Astrocyte (in vitro differentiated cells and primary cell): ENCODE measurements around the gene RIN1. TPM values are rescaled to one million over a fixed set of nuclear protein-coding genes. Genes with fewer than 3 reads are reported as not detected.

Source experiments
- DNase-seq: peaks from one replicate; pipeline ENCODE4 v3.0.0-alpha.2; 2010; ENCODE audit warnings: low read depth
- FAIRE-seq: peaks from 2 replicates; lab custom pipeline; 2011; peaks lifted over from hg19 to GRCh38; lab: Jason Lieb, UNC
- H2AFZ ChIP-seq: 2 replicates; pipeline ENCODE4 v1.6.0; 2012; ENCODE audit warnings: low read depth, low read length, inconsistent platforms
- H3K27ac ChIP-seq: 2 replicates; pipeline ENCODE4 v1.5.1; 2011; ENCODE audit warnings: low read depth, low read length, inconsistent platforms
- H3K27me3 ChIP-seq: 2 replicates; pipeline ENCODE4 v1.6.0; 2011; ENCODE audit warnings: low read length, inconsistent platforms; ENCODE audit not compliant: insufficient read depth
- H3K36me3 ChIP-seq: 2 replicates; pipeline ENCODE4 v1.5.1; 2011; ENCODE audit warnings: low read length, inconsistent platforms; ENCODE audit not compliant: insufficient read depth
- H3K4me1 ChIP-seq: 2 replicates; pipeline ENCODE4 v1.5.1; 2011; ENCODE audit warnings: low read length, inconsistent platforms; ENCODE audit not compliant: insufficient read depth
- H3K4me2 ChIP-seq: 2 replicates; pipeline ENCODE4 v1.6.0; 2012; ENCODE audit warnings: low read length, inconsistent platforms
- H3K4me3 ChIP-seq: 2 replicates; pipeline ENCODE4 v1.5.1; 2011; ENCODE audit warnings: low read depth, mild to moderate bottlenecking, low read length, inconsistent platforms; ENCODE audit not compliant: insufficient read depth
- H3K79me2 ChIP-seq: 2 replicates; pipeline ENCODE4 v1.6.0; 2012; ENCODE audit warnings: mild to moderate bottlenecking, low read length, inconsistent platforms; ENCODE audit not compliant: insufficient read depth
- H3K9ac ChIP-seq: 2 replicates; pipeline ENCODE4 v1.6.0; 2012; ENCODE audit warnings: mild to moderate bottlenecking, low read length, inconsistent platforms
- H3K9me3 ChIP-seq: 2 replicates; pipeline ENCODE4 v1.5.1; 2012; ENCODE audit warnings: low read depth, mild to moderate bottlenecking, low read length, inconsistent platforms; ENCODE audit not compliant: insufficient read depth
- H4K20me1 ChIP-seq: 2 replicates; pipeline ENCODE4 v1.6.0; 2012; ENCODE audit warnings: low read length, inconsistent platforms; ENCODE audit not compliant: insufficient read depth
- H3K27ac Mint-ChIP-seq: one replicate; pipeline ENCODE4 v1.8.0; 2021; ENCODE audit warnings: mild to moderate bottlenecking, mixed read lengths; ENCODE audit not compliant: unreplicated experiment
- H3K27me3 Mint-ChIP-seq: one replicate; pipeline ENCODE4 v1.8.0; 2021; ENCODE audit warnings: low read depth, mixed read lengths; ENCODE audit not compliant: unreplicated experiment
- H3K36me3 Mint-ChIP-seq: one replicate; pipeline ENCODE4 v1.8.0; 2021; ENCODE audit warnings: low read depth, mixed read lengths; ENCODE audit not compliant: unreplicated experiment
- H3K4me1 Mint-ChIP-seq: one replicate; pipeline ENCODE4 v1.8.0; 2021; ENCODE audit warnings: low read depth, mixed read lengths; ENCODE audit not compliant: unreplicated experiment
- H3K4me3 Mint-ChIP-seq: one replicate; pipeline ENCODE4 v1.8.0; 2021; ENCODE audit warnings: mild to moderate bottlenecking, moderate library complexity, mixed read lengths; ENCODE audit not compliant: unreplicated experiment
- H3K9me3 Mint-ChIP-seq: one replicate; pipeline ENCODE4 v1.8.0; 2021; ENCODE audit warnings: mild to moderate bottlenecking, mixed read lengths; ENCODE audit not compliant: unreplicated experiment
- EZH2 ChIP-seq: IDR thresholded peaks from 2 replicates; pipeline ENCODE4 v1.6.1; 2012; ENCODE audit warnings: mild to moderate bottlenecking, low read length, inconsistent platforms; ENCODE audit not compliant: insufficient read depth
- total RNA-seq: library from RNA; stranded (reverse); gene quantifications from 2 replicates; pipeline ENCODE4 v1.2.1, GENCODE V29; 2021
- TF ChIP-seq, protein P1 (sequence below): IDR thresholded peaks from 2 replicates; pipeline ENCODE4 v1.5.1; 2011; ENCODE audit warnings: low read depth, mild to moderate bottlenecking, inconsistent platforms, low read length, moderate library complexity; ENCODE audit not compliant: insufficient read depth

The RIN1 gene
- total RNA-seq, 1 donor from 2014 or later, result 12.0 TPM

- H3K4me2 ChIP-seq, result no peak overlapping the region
- no peak overlapping the region for H3K4me3 ChIP-seq
- Mint-ChIP-seq H3K4me1 (no peaks in the 10 kb centered on the region), H3K9me3 (no peaks in the 10 kb centered on the region), H3K4me3 (peak overlapping the region; percentile 50), H3K27me3 (peaks cover 18% of the 10 kb centered on the region), H3K27ac (no peak overlapping the region), H3K36me3 (peaks cover 2% of the 10 kb centered on the region)
- no peaks in the 10 kb centered on the region for H3K4me1 ChIP-seq
- FAIRE-seq, result no peak
- no peak overlapping the region for H3K9ac ChIP-seq
- no peaks in the 10 kb centered on the region for H4K20me1 ChIP-seq
- no peaks in the 10 kb centered on the region for H3K36me3 ChIP-seq
- H3K79me2 ChIP-seq, result no peaks in the 10 kb centered on the region
- TF ChIP-seq, protein P1, sequence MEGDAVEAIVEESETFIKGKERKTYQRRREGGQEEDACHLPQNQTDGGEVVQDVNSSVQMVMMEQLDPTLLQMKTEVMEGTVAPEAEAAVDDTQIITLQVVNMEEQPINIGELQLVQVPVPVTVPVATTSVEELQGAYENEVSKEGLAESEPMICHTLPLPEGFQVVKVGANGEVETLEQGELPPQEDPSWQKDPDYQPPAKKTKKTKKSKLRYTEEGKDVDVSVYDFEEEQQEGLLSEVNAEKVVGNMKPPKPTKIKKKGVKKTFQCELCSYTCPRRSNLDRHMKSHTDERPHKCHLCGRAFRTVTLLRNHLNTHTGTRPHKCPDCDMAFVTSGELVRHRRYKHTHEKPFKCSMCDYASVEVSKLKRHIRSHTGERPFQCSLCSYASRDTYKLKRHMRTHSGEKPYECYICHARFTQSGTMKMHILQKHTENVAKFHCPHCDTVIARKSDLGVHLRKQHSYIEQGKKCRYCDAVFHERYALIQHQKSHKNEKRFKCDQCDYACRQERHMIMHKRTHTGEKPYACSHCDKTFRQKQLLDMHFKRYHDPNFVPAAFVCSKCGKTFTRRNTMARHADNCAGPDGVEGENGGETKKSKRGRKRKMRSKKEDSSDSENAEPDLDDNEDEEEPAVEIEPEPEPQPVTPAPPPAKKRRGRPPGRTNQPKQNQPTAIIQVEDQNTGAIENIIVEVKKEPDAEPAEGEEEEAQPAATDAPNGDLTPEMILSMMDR, result no peak
- no peak for TF ChIP-seq EZH2
- H3K27ac ChIP-seq, result no peak overlapping the region
- DNase-seq, result no peak
- H3K9me3 ChIP-seq, result no peaks in the 10 kb centered on the region
- peaks cover 9% of the 10 kb centered on the region for H3K27me3 ChIP-seq
- no peak overlapping the region for H2AFZ ChIP-seq
Measured at GRCh38 chr11:66299186-66299585, 37.0 kb downstream of the RIN1 start.

DNA sequence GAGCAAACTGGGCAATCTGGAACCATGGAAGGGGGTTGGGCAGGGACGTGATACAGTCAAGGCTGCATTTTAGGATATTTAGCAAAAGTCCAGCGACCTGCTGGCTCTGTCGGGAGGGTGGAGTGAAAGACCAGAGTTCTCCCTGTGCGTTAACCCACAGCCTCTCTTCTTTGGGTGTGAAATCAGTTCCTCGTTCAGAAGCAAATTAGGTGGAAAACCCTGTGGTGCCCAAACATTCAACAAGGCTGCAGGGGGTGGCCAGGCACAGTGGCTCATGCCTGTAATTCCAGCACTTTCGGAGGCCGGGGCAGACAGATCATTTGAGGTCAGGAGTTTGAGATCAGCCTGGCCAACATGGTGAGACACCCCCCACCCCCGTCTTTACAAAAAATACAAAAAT is 38.6 kb downstream of the RIN1 start:
- no peak overlapping the region for H3K27ac Mint-ChIP-seq
- no peak for FAIRE-seq
- Histone ChIP-seq H3K9ac (no peak overlapping the region), H4K20me1 (no peaks in the 10 kb centered on the region), H3K36me3 (no peaks in the 10 kb centered on the region), H3K4me3 (no peak overlapping the region), H3K4me2 (no peak overlapping the region), H3K9me3 (no peaks in the 10 kb centered on the region), H3K27ac (no peak overlapping the region), H2AFZ (no peak overlapping the region), H3K4me1 (no peaks in the 10 kb centered on the region), H3K79me2 (no peaks in the 10 kb centered on the region), H3K27me3 (peaks cover 20% of the 10 kb centered on the region)
- H3K4me3 Mint-ChIP-seq, result no peak overlapping the region
- peaks cover 2% of the 10 kb centered on the region for H3K36me3 Mint-ChIP-seq
- no peaks in the 10 kb centered on the region for H3K9me3 Mint-ChIP-seq
- H3K4me1 Mint-ChIP-seq, result peaks cover under 1% of the 10 kb centered on the region
- no peak for DNase-seq
- TF ChIP-seq EZH2, result no peak
- TF ChIP-seq, protein P1, result no peak
- H3K27me3 Mint-ChIP-seq, result peaks cover 27% of the 10 kb centered on the region

GRCh38 chr11:66294626-66295620 is 41.3 kb downstream of the RIN1 start:
- peaks cover 4% of the 10 kb centered on the region for H3K36me3 Mint-ChIP-seq
- no peak overlapping the region for H3K27ac ChIP-seq
- H3K36me3 ChIP-seq, result no peaks in the 10 kb centered on the region
- TF ChIP-seq, protein P1, result no peak
- TF ChIP-seq EZH2, result no peak
- H3K4me2 ChIP-seq, result no peak overlapping the region
- peaks cover 8% of the 10 kb centered on the region for H3K4me1 Mint-ChIP-seq
- FAIRE-seq (no peak), DNase-seq (no peak)
- no peak overlapping the region for H3K4me3 ChIP-seq
- peaks cover 31% of the 10 kb centered on the region for H3K27me3 ChIP-seq
- H3K9me3 Mint-ChIP-seq, result no peaks in the 10 kb centered on the region
- peaks cover 40% of the 10 kb centered on the region for H3K27me3 Mint-ChIP-seq
- H3K9me3 ChIP-seq, result no peaks in the 10 kb centered on the region
- H3K9ac ChIP-seq, result no peak overlapping the region
- H3K27ac Mint-ChIP-seq, result no peak overlapping the region
- H3K4me3 Mint-ChIP-seq, result no peak overlapping the region
- H4K20me1 ChIP-seq, result no peaks in the 10 kb centered on the region
- H2AFZ ChIP-seq, result no peak overlapping the region
- H3K4me1 ChIP-seq, result peaks cover 1% of the 10 kb centered on the region
- H3K79me2 ChIP-seq, result no peaks in the 10 kb centered on the region
